ENCODE results near the gene CCDC148. TPM values are rescaled to one million over a fixed set of nuclear protein-coding genes. Genes with fewer than 3 reads are reported as not detected.

Gene CCDC148
- polyA plus RNA-seq, 2 of the 4 experiments (the other 2 are of a cell fraction): 0.41 to 0.85 TPM

DNA sequence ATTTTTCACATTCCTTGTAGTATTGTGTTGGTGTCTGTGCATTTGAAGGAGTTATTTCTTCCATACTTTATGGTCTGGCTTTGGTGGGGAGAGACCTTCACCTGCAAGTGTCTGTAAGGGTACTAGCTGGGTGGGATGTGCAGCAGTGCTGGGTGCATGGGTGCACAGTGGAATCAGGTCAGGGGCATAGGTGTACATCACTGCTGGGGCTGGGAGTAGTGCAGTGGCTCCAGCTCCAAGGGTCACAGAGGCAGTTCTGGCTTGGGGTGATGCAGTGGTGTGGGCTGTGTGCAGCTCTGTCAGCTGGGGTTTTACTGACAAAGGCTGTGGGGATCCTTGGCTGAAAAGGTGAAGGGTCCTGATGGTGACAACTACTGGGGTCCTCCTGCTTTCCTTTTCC is 44.8 kb downstream of the CCDC148 start:
- H3K4me2 ChIP-seq: no peak overlapping the region
- TF ChIP-seq RAD21 (conservative IDR thresholded peaks at IDR 0.05 in 1 of 2, IDR thresholded peaks at IDR 0.05 in 1 of 2) (no peak), KDM5A (IDR thresholded peaks at IDR 0.05) (no peak), HEYL (CRISPR knock-in tag; IDR thresholded peaks at IDR 0.05) (no peak), ZFP36 (IDR thresholded peaks at IDR 0.05; ENCODE audit: borderline replicate concordance, partially characterized antibody) (no peak), EHMT2 (IDR thresholded peaks at IDR 0.05; ENCODE audit: low read depth) (no peak)
- ChIA-PET CTCF (no interaction called here), POLR2A (no interaction called here)
- H3K27ac ChIP-seq: no peak overlapping the region
- DNase-seq (ENCODE audit: low read depth in 1 of 2, low spot score in 1 of 2) (no peak), ATAC-seq (no peak), FAIRE-seq (no peak)
- H3K4me3 ChIP-seq: no peak overlapping the region
- peaks cover 12% of the 10 kb centered on the region; the same call in 1 of the 3 replicates for H3K9me3 ChIP-seq
- 0 out of 3 replicates have a peak, but pooled peaks cover 5% of the 10 kb centered on the region for H3K4me1 ChIP-seq

DNA sequence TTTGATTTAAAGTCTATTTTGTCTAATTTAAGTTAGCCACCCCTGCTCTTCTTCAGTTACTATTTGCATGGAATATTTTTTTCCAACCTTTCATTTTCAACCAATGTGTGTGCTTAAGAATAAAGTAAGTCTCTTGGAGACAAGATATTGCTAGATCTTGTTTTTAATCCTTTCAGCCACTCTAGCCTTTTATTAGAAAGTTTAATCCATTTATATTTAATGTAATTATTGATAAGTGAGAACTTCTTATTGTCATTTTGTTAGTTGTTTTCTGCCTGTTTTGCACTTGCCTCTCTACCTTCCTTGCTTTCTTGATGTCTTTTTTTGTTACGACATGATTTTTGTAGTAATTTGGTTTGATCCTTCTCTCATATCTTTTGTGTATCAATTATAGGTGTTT is 46.4 kb downstream of the CCDC148 start:
- TF ChIP-seq RCOR1 (IDR thresholded peaks at IDR 0.05; ENCODE audit: low read depth, low read length): no peak
- TF ChIP-seq POLR2A (IDR thresholded peaks at IDR 0.05; ENCODE audit: low read length): no peak
- no peak for TF ChIP-seq HMGXB4 (CRISPR knock-in tag; IDR thresholded peaks at IDR 0.05; ENCODE audit: borderline replicate concordance)
- TF ChIP-seq CTCF (IDR thresholded peaks at IDR 0.05): no peak
- no peak for TF ChIP-seq HDAC2 (IDR thresholded peaks at IDR 0.05)
- no peak for TF ChIP-seq SREBF2 (IDR thresholded peaks at IDR 0.05)
- no peak for TF ChIP-seq NFE2L2 (conservative IDR thresholded peaks at IDR 0.05; ENCODE audit: low read length)
- TF ChIP-seq PBX3 (IDR thresholded peaks at IDR 0.05): no peak
- no peak for TF ChIP-seq MAZ (IDR thresholded peaks at IDR 0.05; ENCODE audit: borderline replicate concordance, low read depth, low read length)
- no peak for TF ChIP-seq RFX5 (IDR thresholded peaks at IDR 0.05)
- no peak for TF ChIP-seq ZSCAN20 (CRISPR knock-in tag; IDR thresholded peaks at IDR 0.05)
- TF ChIP-seq GATA3 (IDR thresholded peaks at IDR 0.05; ENCODE audit: borderline replicate concordance): no peak
- TF ChIP-seq EHF (CRISPR knock-in tag; IDR thresholded peaks at IDR 0.05): no peak
- peaks cover 12% of the 10 kb centered on the region; the same call in 1 of the 3 replicates for H3K9me3 ChIP-seq
- 0 out of 3 replicates have a peak, but pooled peaks cover 5% of the 10 kb centered on the region for H3K4me1 ChIP-seq
- DNase-seq (ENCODE audit: low read depth in 1 of 2, low spot score in 1 of 2): no peak
- no peak for FAIRE-seq
- H3K27ac ChIP-seq: no peak overlapping the region
- CTCF ChIA-PET: no interaction called here
- WGBS (ENCODE audit: missing lambda C conversion rate): 91% methylated on average over 1 of the region's 1 CpG
- no peak overlapping the region for H3K4me2 ChIP-seq
- no peak for ATAC-seq
- POLR2A ChIA-PET: no interaction called here
- no peak overlapping the region for H3K4me3 ChIP-seq

DNA sequence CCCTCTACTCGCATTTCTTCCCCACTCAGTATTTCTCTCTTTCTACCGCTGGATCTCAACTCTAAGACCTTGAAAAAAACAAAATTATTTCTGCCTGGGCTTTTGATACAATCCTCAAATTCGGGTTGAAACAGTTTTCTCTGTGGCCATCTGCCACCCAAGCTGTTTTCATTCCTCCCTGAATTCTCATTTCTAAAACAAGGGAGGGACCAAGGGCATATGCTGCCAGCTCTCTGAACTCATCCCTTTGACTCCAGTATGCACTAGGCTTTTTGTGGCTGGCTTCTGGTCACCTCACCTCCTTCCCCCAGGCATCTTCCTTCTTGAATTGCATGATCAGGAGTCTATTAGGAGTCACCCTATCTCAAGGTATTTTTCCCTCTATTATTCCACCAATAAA is 49.5 kb downstream of the CCDC148 start:
- TF ChIP-seq ZC3H11A (IDR thresholded peaks at IDR 0.05) (no peak), NR3C1 (IDR thresholded peaks at IDR 0.05) (no peak), SREBF2 (IDR thresholded peaks at IDR 0.05) (no peak), FOXS1 (CRISPR knock-in tag; IDR thresholded peaks at IDR 0.05) (no peak), ZNF302 (CRISPR knock-in tag; IDR thresholded peaks at IDR 0.05) (no peak), CEBPB (IDR thresholded peaks at IDR 0.05) (no peak), MAFK (IDR thresholded peaks at IDR 0.05; ENCODE audit: partially characterized antibody) (no peak)
- TF ChIP-seq, protein P1, sequence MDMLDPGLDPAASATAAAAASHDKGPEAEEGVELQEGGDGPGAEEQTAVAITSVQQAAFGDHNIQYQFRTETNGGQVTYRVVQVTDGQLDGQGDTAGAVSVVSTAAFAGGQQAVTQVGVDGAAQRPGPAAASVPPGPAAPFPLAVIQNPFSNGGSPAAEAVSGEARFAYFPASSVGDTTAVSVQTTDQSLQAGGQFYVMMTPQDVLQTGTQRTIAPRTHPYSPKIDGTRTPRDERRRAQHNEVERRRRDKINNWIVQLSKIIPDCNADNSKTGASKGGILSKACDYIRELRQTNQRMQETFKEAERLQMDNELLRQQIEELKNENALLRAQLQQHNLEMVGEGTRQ (IDR thresholded peaks at IDR 0.05): no peak
- TF ChIP-seq, protein P2, sequence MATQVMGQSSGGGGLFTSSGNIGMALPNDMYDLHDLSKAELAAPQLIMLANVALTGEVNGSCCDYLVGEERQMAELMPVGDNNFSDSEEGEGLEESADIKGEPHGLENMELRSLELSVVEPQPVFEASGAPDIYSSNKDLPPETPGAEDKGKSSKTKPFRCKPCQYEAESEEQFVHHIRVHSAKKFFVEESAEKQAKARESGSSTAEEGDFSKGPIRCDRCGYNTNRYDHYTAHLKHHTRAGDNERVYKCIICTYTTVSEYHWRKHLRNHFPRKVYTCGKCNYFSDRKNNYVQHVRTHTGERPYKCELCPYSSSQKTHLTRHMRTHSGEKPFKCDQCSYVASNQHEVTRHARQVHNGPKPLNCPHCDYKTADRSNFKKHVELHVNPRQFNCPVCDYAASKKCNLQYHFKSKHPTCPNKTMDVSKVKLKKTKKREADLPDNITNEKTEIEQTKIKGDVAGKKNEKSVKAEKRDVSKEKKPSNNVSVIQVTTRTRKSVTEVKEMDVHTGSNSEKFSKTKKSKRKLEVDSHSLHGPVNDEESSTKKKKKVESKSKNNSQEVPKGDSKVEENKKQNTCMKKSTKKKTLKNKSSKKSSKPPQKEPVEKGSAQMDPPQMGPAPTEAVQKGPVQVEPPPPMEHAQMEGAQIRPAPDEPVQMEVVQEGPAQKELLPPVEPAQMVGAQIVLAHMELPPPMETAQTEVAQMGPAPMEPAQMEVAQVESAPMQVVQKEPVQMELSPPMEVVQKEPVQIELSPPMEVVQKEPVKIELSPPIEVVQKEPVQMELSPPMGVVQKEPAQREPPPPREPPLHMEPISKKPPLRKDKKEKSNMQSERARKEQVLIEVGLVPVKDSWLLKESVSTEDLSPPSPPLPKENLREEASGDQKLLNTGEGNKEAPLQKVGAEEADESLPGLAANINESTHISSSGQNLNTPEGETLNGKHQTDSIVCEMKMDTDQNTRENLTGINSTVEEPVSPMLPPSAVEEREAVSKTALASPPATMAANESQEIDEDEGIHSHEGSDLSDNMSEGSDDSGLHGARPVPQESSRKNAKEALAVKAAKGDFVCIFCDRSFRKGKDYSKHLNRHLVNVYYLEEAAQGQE (IDR thresholded peaks at IDR 0.05): no peak
- ATAC-seq (no peak), FAIRE-seq (no peak), DNase-seq (ENCODE audit: low read depth in 1 of 2, low spot score in 1 of 2) (no peak)
- Histone ChIP-seq H3K4me1 (no peaks in the 10 kb centered on the region), H3K4me3 (no peak overlapping the region), H3K27ac (no peak overlapping the region), H3K4me2 (no peak overlapping the region), H3K9me3 (peaks cover 12% of the 10 kb centered on the region; the same call in 1 of the 3 replicates)
- 60% methylated on average over 3 of the region's 3 CpGs for WGBS (ENCODE audit: missing lambda C conversion rate)
- ChIA-PET CTCF (interaction anchor here (0.7 kb wide), 2 partner anchors 104 to 772 kb away, joined by 3 read pairs; no protein-coding TSS in a partner anchor), POLR2A (no interaction called here)
